A172 (cell line): ENCODE data around the gene SIGLEC12. TPM values are rescaled to one million over a fixed set of nuclear protein-coding genes. Genes with fewer than 3 reads are reported as not detected.
A peak's percentile ranks its signal among the peaks of the same experiment; 100 is the strongest.

ENCODE experiments used
- DNase-seq: peaks from one replicate; pipeline ENCODE4 v3.0.0-alpha.2; 2015; ENCODE audit warnings: low spot score
- total RNA-seq: library from RNA; depleted of rRNA; stranded (reverse); fragments of >200 nt; shearing (Covaris generic); gene quantifications from 2 replicates; pipeline ENCODE4 v1.2.3, GENCODE V29; 2014; rRNA removed

SIGLEC12 gene
- not detected in 2 replicates for total RNA-seq

DNA sequence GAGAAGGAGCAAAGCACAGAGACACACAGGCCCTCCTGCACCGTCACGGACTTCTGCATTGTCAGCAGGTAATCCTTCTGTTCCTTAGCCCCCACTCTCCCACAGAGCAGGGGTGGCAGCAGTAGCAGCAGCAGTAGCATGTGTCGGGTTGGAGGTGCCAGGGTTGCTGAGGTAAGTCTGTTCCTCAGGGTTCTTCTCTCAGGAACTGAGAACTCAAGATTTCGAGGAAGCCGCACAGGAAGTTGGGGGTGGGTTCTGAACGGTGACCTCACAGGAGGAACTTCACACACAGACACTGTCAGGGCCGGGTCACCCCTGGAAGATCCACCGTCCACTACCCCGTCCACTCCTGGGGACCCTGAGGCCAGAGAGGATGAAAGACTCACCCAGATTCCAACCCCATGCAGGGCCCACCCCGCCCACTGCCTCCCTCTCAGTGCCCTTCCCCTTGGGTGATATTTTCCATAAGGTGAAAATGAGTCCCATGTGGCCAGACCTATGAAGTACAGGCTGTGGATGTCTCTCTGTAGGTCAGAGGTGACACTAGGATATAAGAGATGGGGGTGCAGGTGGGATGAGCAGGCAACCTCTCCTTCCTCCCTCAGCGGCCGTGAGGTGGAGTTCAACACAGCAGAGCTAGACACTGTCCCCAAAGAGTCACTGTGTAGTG is at the start of gene SIGLEC12:
Gene SIGLEC12, minus strand, starts transcription at position 207 of the 670 bp plus-strand sequence. Its CDS starts 67 bp downstream, at position 140.
- DNase-seq = no peak

DNA sequence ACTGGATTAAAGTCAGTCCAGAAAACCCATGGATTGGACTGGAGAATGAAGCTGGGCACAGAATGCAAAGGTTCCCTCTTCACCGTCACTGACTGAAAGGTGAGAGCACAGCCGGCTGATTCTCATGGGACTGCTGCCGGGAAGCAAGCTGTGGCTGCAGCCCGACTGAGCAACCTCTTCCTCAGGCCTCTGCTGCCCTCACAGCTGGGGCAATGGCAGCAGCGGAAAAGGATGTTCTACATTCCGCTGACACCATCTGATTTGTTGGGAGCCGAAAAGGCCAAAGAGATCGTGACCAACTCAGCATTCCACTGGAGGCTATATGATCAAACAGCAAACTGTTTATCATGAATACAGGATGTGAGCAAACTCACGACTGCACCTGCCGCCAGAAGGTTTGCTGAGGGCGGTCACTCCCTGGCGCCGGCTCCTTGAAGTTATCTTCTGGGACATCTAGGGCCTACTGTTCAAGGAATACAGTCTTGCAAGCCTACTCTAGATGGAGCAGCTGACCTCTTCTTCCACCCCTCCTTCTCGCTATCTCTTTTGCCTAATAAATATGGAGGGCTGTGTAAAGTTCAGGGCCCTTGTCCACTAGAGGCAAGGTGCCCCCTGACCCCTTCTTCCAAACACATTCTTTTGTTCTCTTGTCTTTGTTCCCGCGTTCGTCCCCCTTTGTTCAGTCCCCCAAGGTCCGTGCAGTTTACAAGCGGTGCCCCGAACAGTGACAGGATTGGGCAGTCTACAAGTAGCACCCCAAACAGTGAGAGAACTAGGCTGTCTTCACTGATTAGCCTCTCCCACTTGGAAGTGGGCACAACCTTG is 49.5 kb upstream of the SIGLEC12 start:
- no peak for DNase-seq

GRCh38 chr19:51549533-51550324 is 48.1 kb upstream of the SIGLEC12 start:
- no peak for DNase-seq

GRCh38 chr19:51548891-51549305 is 47.3 kb upstream of the SIGLEC12 start:
- no peak for DNase-seq

GRCh38 chr19:51548213-51548651 is 46.6 kb upstream of the SIGLEC12 start:
- no peak for DNase-seq

DNA sequence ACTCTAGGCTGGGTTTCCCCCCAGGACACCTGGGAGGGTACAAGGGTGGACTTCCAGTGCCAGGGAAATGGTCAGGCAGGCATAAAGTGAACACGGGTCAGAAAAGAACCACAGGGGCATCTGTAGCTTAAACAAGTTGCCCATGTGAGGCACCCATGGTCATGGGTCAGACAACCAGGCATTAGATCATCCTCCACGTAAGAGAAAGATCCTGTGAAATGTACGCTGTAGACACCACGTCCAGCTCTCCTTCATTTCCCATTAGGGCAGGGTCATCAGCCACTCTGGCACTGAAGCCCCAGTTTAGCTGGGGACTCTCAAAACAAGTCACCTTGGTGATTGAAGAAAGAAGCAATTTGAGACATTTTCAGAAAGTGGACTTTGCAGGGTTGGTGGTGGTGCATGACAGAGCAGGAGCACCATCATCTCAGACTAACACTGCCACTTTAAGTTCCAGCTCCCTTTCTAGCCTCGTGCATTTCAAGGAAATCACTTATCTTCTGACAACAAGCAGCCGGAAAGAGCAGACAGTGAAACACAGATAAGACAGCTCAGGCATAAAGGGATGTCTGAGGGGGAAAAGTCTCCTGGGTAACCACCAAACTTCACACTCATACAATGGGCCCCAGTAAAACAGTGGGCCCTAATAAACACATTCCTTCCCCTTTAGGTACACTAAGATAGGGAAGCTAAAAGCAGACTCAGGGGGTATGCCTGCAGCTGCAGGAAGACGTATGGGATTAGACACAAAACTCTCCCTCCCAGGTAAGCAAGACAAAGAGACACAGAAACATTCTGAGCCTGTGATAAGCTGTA is 46.0 kb upstream of the SIGLEC12 start:
- DNase-seq = no peak

DNA sequence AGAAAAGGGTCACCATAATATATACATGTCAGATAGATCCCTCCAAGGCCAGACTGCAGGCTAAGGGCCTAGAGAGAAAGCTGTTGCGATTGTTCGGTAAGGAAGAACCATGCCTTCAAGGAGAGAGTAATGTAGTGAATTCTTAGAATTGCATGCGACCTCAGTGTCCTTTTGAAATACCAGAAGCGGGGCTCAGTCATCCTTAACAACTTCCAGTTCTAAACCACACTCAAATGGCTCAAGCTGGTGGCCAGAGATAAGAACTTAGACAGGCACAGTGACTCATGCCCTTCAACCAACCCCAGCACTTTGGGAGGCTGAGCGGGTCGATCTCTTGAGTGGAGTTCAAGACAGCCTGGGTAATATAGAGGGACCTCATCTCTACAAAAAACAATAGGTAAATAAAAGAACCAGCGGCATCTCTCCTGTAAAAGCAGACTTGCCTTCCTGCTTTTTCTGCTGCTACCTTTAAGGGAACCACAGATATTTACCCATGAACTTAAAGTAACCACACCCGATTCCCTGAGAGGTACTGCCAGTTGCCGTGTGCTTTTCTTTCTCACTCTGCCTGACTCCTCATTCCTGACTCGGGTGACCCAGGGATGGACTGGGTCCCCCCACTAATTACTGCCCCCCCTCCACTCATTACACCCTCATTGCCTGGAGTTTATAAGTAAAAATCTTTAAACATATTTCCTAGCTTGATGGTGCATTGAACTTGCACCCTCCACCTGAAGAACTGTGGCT is 45.2 kb upstream of the SIGLEC12 start:
- DNase-seq = peak; percentile 23

- DNase-seq = no peak
Observed at GRCh38 chr19:51546107-51546649, 44.6 kb upstream of the SIGLEC12 start.

DNA sequence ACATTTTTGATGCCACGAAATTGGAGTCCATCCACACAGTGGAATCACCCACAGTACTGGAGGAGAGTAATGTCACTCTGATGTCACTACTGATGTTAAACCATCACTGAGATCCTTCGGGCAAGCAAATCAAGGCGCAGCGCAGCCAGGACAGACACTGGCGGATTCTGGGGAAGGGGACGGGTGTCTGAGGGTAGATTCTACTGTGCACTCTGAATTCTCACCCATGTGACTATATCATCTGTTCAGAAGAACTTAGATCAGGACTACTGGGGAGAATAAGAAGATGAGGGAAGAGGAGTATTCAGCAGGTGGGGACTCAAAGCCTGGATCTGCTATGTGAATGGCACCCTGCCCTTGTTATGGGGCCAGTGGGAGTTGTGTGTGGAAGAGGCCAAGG is 42.4 kb upstream of the SIGLEC12 start:
- DNase-seq = no peak

- no peak for DNase-seq
Observed at GRCh38 chr19:51542699-51543098, 41.1 kb upstream of the SIGLEC12 start.

DNA sequence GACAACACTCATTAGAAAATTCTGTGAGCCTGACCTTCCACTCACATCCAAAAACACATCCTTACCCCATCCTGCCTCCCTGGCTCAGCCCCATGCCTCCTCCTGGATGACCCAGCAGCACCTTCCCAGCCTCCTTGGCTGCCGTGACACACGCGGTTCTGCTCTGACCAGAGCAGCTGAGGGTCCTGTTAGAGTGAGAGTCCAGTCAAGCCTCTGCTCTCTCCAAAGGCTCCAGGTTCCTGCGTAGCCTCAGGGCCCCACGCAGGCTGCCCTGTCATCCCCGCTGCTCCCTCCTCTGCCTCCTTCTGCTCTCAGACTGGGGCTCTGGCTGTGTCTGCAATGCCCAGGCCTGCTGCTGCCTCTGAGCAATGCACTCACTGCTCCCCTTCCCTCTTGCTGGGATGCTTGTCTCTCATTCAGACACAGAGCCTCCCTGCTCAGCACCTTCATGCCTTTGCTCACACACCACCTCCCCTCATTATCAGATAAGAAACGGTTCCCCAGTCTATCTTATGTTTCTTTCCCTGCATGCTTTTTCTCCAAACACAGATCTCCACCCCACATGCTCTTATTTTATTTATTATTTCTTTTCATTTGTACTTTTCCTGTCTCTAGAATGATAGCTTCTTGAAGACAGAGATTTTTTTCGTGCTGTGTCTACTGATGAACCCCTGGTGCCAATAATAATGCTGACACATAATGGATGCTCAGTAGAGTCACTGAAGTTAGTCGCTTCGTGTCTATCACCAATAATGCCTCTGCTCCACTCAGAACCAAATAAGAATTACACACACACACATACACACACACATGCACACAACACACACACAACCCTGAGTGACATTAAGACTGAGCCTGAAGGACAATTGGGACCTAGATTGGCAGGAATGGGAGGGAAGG is 40.1 kb upstream of the SIGLEC12 start:
- no peak for DNase-seq

DNA sequence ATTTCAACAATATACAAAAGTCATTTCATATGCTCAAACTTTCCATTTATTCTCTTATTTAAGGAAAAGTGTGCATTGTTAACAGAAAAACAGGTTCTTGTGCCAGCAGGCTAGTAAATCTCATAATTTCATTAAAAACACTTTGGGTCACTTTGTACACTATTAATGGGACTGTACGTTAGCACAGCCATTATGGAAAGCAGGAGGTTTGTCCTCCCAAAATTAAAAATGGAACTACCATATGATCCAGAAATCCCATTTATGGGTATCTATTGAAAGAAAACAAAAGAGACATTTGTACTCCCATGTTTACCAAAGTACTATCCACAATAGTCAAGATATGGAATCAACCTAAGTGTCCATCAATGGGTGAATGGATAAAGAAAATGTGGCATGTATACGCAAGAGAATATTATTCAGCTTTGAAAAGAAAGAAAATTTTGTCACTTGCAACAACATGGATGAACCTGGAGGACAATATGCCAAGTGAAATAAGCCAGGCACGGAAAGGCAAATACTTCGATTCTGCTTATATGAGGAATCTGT is 38.3 kb upstream of the SIGLEC12 start:
- DNase-seq = no peak

DNA sequence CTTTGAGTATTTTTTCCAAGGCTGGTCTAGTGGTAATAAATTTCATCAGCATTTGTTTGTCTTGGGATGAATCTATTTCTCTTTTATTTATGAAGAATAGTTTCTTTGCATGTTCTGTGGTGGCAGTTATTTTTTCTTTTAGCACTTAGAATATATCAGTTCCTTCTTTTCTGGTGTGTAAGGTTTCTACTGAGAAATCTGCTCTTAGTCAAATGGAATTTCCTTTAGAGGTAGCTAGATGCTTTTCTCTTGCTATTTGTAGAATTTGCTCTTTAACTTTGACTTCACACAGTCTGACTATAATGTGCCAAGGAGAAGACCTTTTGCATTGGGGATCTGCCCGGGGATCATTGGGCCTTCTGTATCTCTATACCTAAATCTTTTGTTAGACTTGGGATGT is 33.9 kb upstream of the SIGLEC12 start:
- DNase-seq = no peak

DNA sequence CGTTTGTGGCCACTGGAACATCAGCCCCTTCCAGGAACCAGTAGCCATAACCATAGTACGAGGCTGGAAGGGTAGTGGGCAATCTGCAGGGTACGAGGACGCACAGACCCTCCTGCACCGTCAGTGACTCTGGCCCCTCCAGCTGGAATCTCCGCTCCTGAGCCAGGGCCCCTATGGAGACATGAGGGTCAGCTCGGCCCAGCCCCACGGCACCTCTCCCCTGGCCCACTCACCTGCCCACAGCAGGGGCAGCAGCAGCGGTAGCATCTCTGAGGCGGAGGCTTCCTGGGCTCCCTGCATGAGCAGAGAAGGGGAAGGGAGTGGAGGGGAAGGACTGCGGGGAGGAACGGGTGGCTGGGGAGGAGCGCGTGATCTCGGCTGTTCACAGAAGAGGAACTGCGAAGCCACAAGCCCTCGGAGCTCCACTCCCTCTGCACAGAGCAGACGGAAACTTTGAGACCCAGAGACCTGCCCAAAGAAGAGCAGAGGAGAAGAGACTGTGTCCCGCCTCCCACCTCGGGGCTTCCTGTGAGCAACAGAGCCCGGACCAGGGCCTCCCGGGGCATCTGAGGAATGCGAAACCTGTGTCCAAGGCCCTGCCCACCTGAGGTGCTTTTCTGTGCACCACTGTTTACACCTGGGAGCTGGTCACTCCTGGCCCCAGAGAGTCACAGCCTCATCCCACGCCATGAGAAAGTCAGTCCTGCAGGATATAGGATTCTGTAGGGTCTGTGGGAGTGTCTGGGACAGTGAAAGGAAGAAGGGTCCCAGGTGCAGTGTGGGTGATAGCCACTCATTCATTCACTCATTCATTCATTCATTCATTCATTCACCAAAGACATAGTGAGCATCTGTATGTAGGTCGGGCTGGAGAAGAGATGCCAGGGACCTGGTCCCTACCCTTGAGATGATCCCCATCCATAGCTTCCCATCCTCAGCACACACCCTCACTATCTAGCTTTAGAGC is 30.0 kb upstream of the SIGLEC12 start, which contains the start of gene SIGLEC6:
Gene SIGLEC6, minus strand, starts transcription at position 322 of the 967 bp plus-strand sequence. Its CDS starts 22 bp downstream, at position 300.
- DNase-seq = no peak

DNA sequence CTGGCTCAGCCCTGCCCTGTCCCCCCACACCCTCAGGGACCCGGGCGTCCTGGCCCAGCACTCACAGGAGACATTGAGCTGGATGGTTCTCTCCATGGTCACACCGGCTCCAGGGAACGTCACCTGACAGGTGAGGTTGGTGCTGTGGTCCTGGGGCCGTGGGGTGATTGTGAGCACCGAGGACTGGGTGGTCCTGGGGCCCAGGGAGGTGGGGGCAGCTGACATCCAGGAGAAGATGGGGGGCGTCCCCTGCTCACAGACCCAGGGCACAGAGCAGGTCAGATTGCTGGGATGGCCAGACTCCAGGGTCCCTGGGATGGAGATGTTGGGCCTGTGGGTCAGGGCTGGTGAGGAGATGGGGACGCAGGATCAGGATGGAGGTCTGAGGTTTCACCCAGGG is 29.0 kb upstream of the SIGLEC12 start:
- no peak for DNase-seq

- DNase-seq = no peak
Observed at GRCh38 chr19:51529301-51529700, 27.7 kb upstream of the SIGLEC12 start.

- no peak for DNase-seq
Observed at GRCh38 chr19:51525651-51526050, 24.1 kb upstream of the SIGLEC12 start.
